Dermis microvascular lymphatic vessel endothelial cell (primary cell): ENCODE measurements around the gene SEMA6A. TPM values are rescaled to one million over a fixed set of nuclear protein-coding genes. Genes with fewer than 3 reads are reported as not detected.

Source experiments
- DNase-seq, 2 donors: peaks; one replicate each; pipeline versions ENCODE4 v3.0.0 to v3.0.0-alpha.2; 2010; ENCODE audit warnings: low read depth in 2 of 2
- total RNA-seq: library from RNA; depleted of rRNA; stranded (reverse); fragments of >200 nt; gene quantifications from 2 replicates; pipeline ENCODE4 v1.2.1, GENCODE V29; 2014

Gene SEMA6A
- total RNA-seq, 1 donor from 2014 or later, result 11.8 TPM

DNA sequence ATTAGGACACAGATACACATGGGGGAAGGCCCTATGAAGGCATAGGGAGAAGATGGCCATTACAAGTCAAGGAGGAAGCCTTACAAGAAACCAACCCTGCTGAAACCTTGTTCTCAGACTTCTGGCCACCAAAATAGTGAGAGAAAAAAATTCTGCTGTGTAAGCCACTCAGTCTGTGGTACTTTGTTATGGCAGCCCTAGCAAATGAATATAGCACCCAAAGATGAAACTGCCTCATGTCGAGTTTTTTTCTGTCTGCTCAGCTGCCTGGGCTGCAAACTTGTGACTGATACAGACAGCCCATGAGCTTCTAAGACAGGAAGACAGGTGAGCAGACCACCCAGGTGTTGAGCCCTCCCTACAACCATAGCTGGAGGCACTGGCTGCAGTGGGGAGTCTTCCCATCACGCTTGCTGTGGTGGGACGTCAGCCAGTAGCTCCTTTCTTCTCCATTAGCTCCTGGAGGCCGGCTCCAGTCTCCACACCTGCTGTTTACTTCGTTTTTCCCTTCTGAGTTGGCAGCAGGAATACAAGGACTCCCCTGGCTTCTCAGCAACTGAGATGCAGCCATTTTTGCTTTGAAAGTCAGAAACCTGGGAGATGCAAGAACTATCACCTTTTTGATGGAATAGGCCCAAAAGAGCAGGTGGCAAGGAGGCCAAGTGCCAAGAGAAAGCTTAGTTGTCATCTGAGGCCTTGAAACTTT is 164.9 kb downstream of the SEMA6A start:
- DNase-seq, result no peak

DNA sequence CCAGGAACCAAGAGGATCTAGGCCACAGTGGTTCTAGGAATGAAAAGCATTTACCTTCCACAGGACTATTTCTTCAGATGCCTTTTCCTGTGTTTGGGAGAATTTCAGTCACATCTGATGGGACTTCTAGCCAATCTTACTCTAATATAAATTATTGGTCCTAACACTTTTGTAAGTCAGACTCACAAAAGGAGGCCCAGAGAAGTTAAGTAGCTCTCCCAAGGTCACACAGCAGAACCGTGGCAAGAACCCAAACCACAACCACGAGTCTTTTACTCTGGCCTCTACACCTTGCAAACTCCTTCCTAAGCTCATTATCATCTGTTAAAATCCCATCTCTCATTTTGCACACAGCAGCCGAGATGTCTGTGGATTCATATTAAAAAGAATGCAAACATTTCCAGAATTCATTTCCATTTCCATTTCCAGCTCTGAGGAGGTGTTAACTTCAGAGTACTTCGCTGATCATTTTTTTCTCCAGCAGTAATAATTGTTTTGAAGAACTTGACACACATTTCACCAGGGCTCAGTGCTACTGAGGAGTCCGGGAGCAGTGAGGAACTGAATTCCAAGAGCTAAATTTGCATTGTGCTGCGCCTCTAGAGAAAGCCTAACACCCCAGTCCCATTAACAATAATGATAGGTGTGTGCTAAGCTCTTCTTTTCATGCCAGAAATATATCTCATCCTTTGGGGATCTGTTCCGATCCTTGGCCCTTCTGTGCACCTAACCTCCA is 168.1 kb downstream of the SEMA6A start:
- no peak for DNase-seq

DNA sequence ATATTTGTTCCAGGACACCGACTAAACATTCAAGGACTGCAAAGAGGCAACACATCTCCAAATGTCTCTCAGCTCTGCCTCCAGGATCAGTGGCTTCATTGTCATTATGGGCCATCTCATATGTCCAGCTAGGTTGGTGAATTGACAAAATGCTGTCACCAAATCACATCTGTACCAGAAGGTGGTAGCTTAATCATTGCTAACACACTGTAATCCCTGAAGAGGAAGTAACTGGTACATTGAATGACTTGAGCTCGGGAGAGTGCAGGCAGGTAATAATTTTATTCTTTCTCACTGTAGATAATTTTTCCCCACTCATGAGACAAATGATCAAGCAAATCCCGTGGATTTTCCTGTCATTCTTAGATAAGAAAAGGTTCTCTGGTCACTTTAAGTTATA is 169.8 kb downstream of the SEMA6A start:
- DNase-seq, result no peak

DNA sequence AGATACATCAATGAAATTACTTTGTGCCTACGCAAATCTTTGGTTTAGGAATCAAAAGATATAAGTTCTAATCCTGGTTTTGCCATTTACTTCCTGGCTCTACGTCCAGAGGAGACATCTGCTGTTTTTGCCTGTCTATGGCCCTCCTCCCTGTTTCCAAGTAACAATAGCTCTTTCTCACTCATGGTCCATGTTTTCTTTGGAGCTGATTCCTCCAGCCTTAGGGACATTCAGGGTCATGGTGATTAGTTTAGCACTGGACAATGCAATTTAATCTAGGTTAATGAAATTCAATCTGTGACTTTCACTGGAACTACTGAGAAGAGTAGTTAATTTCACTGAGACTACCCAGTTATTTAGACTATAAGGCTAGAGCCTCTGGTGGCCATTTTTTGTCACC is 170.6 kb downstream of the SEMA6A start:
- peak in 1 of 2 donors; percentile 51 for DNase-seq

DNA sequence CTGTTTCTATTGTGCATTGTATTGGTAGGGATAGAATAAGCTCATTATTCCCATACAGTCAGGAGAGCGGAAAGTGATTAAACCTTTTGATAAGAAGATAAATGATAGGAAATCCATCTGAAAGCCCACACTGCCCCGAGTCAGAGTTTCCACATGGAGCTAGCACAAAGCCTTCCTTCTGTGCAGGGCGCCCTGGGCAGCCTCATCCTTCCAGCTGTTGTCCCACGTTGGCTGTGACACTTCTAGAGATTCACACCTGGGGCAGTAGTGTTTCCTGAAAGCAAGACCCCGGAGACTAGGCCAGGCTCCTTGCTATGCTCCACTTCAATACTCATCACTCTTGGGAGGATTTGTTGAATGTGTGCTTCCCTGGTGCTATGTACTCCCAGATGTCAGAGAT is 172.4 kb downstream of the SEMA6A start:
- peak in 1 of 2 donors; percentile 25 for DNase-seq

DNA sequence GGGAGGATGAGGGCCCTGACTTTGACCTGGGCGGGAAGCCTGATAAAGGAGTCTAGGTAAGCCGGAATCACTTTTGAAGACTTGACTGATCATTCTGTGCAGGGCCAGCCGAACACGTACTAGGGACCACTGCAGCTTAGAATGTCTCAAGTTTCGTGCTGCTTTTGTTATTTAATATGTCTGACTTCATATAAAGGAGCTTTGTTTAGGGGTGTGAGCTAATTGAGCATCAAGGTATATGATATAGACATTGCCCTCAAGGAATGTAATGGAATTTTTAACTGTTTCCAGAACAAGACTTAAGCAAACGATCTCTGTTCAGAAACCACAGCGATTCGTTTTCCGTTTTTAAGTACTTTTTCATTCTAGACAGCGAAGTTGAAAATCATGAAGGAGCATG is 173.0 kb downstream of the SEMA6A start:
- DNase-seq, result no peak

DNA sequence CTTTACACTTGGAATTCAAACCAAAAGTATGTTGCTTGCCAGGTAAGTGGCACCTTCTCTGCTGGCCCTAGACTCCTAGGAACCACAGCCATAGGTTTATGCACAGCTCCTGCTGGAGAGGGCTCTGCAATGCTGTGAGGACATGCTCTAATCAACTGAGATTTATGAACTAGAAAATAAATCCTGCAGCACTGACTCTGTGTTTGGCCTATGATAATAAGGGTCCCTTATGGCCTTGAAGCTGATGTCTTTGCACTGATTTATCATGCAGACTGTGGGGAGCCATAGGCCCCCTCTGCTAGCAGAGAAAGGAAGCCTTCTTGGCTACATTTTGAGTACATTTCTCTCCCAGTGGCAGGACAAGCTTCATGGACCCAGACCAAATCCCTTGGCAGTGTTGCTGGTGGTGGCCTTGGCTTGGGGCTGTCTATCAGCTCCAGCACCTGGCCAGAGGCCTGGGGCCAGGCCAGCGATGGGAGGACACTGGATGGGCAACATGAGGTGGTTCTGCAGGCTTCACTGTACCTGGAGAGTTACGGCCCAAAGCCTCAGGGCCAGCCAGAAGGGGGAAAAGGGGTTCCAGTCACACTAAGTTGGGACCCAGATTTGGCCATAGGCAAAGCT is 178.0 kb downstream of the SEMA6A start:
- DNase-seq, result no peak

DNA sequence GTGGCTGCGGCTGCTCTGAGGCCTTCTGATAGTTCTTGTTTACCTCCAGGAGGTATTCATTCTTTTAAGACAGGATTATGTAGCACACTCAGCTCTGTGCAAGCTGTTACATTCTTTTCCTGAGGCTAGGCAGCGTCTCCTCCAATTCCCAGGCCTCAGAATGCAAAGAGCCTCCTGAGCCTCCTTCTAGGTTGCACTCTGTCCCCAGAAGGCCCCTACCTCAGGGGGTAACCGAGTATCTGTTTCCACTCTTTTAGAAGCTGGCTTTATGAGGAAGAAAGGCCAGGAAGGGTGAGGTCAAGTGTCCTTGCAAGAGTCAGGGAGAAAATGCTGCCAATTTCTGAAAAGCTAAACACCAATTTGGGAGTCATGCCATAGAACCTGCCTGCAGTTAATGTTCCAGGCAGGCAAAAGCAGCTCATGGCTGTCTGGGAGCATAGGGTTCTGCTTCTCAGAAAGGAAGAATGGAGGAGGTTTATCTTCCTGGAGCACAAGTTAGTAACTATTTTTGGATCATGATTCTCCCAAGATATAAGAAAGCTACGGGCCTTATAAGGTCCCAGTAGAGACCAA is 178.9 kb downstream of the SEMA6A start:
- peak in 1 of 2 donors; percentile 12 for DNase-seq

DNA sequence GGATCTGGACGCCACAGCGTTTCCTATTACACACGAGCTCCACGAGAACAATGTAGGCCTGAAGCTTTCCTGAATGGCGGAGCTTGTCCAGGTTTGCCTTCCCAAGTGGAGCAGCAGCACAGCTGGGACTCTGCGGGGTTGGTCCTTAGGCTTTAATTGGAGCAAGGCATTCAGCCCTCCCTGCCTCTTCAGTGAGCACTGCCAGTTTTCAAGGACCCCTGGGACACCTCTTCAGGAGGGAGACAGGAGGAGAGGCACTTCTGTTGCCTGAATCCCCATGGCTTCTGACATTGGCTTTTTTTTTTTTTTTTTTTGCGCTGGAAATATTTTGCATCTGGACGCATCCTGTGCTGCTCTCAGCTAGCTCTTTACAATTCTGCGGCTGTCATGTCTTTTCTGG is 179.4 kb downstream of the SEMA6A start:
- no peak for DNase-seq

DNA sequence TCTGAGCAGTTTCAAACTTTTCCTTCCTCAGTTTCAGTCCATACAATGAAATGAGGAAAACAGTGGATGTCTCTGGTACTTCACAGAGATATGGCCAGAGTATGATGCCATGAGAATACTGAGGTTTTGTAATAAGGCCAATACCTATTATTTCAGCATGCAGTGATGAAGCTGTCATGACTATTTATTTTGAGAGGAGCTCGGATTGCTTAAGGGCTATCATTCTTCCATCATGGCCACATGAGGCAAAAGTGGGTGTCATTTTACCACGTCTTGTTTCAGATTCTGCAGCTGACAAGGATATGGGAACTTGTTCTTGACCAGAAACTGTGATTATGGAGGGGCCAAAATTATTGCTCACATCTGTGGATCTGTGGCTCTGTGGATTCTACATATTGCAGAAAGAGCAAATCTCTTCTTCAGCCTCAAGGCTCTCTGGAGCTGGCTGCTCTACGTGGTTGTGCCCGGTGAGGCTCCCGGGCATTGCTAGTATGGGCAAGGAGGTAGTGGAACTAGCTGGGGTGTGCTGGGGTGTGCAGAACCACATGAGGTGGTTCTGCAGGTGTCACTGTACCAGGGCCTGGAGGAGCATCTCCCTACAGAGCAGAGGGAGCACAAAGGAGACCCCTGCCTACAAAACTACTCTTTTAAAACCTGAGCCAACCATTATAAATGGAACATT is 180.3 kb downstream of the SEMA6A start:
- DNase-seq, result no peak
